Mesenchymal stem cell (in vitro differentiated cells and primary cell): Measurements from ENCODE around the gene ADD1.

Experiments
- DNase-seq: peaks from one replicate; pipeline ENCODE4 v3.0.0-alpha.2; 2013
- H2AFZ ChIP-seq: one replicate; pipeline ENCODE4 v1.6.1; 2013; ENCODE audit warnings: low read depth, mild to moderate bottlenecking, control low read depth, inconsistent platforms, low read length, moderate library complexity
- H2AK5ac ChIP-seq: 2 replicates; pipeline ENCODE4 v1.6.1; 2013; ENCODE audit warnings: low read length, moderate library complexity, mild to moderate bottlenecking, inconsistent platforms; ENCODE audit not compliant: severe bottlenecking
- H2BK120ac ChIP-seq: one replicate; pipeline ENCODE4 v1.6.1; 2013; ENCODE audit warnings: low read depth, mild to moderate bottlenecking, inconsistent platforms, low read length, moderate library complexity
- H2BK12ac ChIP-seq, 2 experiments: one replicate each; pipeline ENCODE4 v1.6.1; 2013; ENCODE audit warnings: inconsistent platforms in 2 of 2, low read length in 2 of 2, mild to moderate bottlenecking in 2 of 2, moderate library complexity in 2 of 2, control low read depth in 1 of 2
- H2BK15ac ChIP-seq: one replicate; pipeline ENCODE4 v1.6.1; 2013; ENCODE audit warnings: mild to moderate bottlenecking, low read depth, inconsistent platforms; ENCODE audit not compliant: poor library complexity, severe bottlenecking
- H2BK5ac ChIP-seq: 2 replicates; pipeline ENCODE4 v1.6.1; 2013; ENCODE audit warnings: low read depth, mild to moderate bottlenecking, low read length, control low read depth, inconsistent platforms; ENCODE audit not compliant: poor library complexity, severe bottlenecking
- H3K14ac ChIP-seq, 2 experiments: one replicate each; pipeline ENCODE4 v1.6.1; 2013; ENCODE audit warnings: inconsistent platforms in 2 of 2, low read length in 2 of 2, control low read depth in 1 of 2, mild to moderate bottlenecking in 1 of 2, moderate library complexity in 1 of 2
- H3K18ac ChIP-seq, 2 experiments: one replicate each; pipeline ENCODE4 v1.6.1; 2013; ENCODE audit warnings: inconsistent platforms in 2 of 2, low read length in 2 of 2, control low read depth in 1 of 2, low read depth in 1 of 2, mild to moderate bottlenecking in 1 of 2
- H3K23ac ChIP-seq, 2 experiments: one replicate each; pipeline ENCODE4 v1.6.1; 2013; ENCODE audit warnings: inconsistent platforms in 2 of 2, low read length in 2 of 2, mild to moderate bottlenecking in 2 of 2, moderate library complexity in 2 of 2, control low read depth in 1 of 2
- H3K27ac ChIP-seq: 2 replicates; pipeline ENCODE4 v1.5.1; 2013; ENCODE audit warnings: mild to moderate bottlenecking, moderate library complexity, low read length, control low read depth, inconsistent platforms; ENCODE audit not compliant: poor library complexity, severe bottlenecking
- H3K27me3 ChIP-seq, 2 experiments: 2 replicates each; pipeline versions ENCODE4 v1.6.1 to v1.7.0; 2013; ENCODE audit warnings: low read length in 2 of 2, mild to moderate bottlenecking in 2 of 2, moderate library complexity in 2 of 2, control low read depth in 1 of 2, inconsistent platforms in 1 of 2; ENCODE audit not compliant: control insufficient read depth in 1 of 2, insufficient read depth in 1 of 2
- H3K36me3 ChIP-seq, 2 experiments: 2 replicates each; pipeline versions ENCODE4 v1.6.1 to v1.7.0; 2013; ENCODE audit warnings: low read length in 2 of 2, control low read depth in 1 of 2, inconsistent platforms in 1 of 2, low read depth in 1 of 2, mild to moderate bottlenecking in 1 of 2; ENCODE audit not compliant: insufficient read depth in 2 of 2, control insufficient read depth in 1 of 2
- H3K4ac ChIP-seq, 2 experiments: one replicate each; pipeline ENCODE4 v1.6.1; 2013; ENCODE audit warnings: inconsistent platforms in 2 of 2, low read length in 2 of 2, mild to moderate bottlenecking in 2 of 2, moderate library complexity in 2 of 2, control low read depth in 1 of 2, low read depth in 1 of 2
- H3K4me1 ChIP-seq: 2 replicates; pipeline ENCODE4 v1.6.1; 2013; ENCODE audit warnings: low read depth, low read length, control low read depth; ENCODE audit not compliant: control insufficient read depth, insufficient read depth
- H3K4me2 ChIP-seq: 2 replicates; pipeline ENCODE4 v1.6.1; 2013; ENCODE audit warnings: low read length, mild to moderate bottlenecking, inconsistent platforms; ENCODE audit not compliant: poor library complexity, severe bottlenecking
- H3K4me3 ChIP-seq, 2 experiments: 2 replicates each; pipeline versions ENCODE4 v1.5.1 to v1.7.0; 2013; ENCODE audit warnings: low read length in 2 of 2, mild to moderate bottlenecking in 2 of 2, control low read depth in 1 of 2, low read depth in 1 of 2; ENCODE audit not compliant: insufficient read depth in 1 of 2
- H3K79me1 ChIP-seq: replicated peaks from 2 replicates; pipeline ENCODE4 v1.6.1; 2013; ENCODE audit warnings: mild to moderate bottlenecking, control low read depth, low read length, inconsistent platforms; ENCODE audit not compliant: poor library complexity, severe bottlenecking
- H3K9ac ChIP-seq: 2 replicates; pipeline ENCODE4 v1.7.0; 2013; ENCODE audit warnings: mild to moderate bottlenecking, low read length, moderate library complexity
- H3K9me3 ChIP-seq: 2 replicates; pipeline ENCODE4 v1.7.0; 2013; ENCODE audit warnings: mild to moderate bottlenecking, low read length; ENCODE audit not compliant: control insufficient read depth
- H4K8ac ChIP-seq: one replicate; pipeline ENCODE4 v1.6.1; 2013; ENCODE audit warnings: inconsistent platforms, mild to moderate bottlenecking, low read length, moderate library complexity
- H4K91ac ChIP-seq: one replicate; pipeline ENCODE4 v1.6.1; 2013; ENCODE audit warnings: mild to moderate bottlenecking, low read length, inconsistent platforms
- WGBS: methylation state at CpG from one replicate; pipeline ENCODE4 v1.1.7; 2013; ENCODE audit warnings: mixed read lengths; 5-methylcytosine and 5-hydroxymethylcytosine counted together

Gene ADD1

GRCh38 chr4:2810388-2810787 lies 33.3 kb upstream of the ADD1 start:
- H3K27ac ChIP-seq, result peak overlapping the region; percentile 84
- no peak overlapping the region for H3K23ac ChIP-seq
- peak overlapping the region in 1 of 2 experiments; percentile 12 for H2BK12ac ChIP-seq
- DNase-seq, result no peak
- H2AK5ac ChIP-seq, result peak overlapping the region; percentile 51
- H3K9me3 ChIP-seq, result peaks cover under 1% of the 10 kb centered on the region
- no peak overlapping the region for H2BK15ac ChIP-seq
- peak overlapping the region; percentile 81 for H4K91ac ChIP-seq
- H4K8ac ChIP-seq, result no peak overlapping the region
- H3K79me1 ChIP-seq, result peaks cover 20% of the 10 kb centered on the region
- no peak overlapping the region for H3K14ac ChIP-seq
- H2AFZ ChIP-seq, result no peak overlapping the region
- H3K27me3 ChIP-seq, result no peaks in the 10 kb centered on the region
- H3K9ac ChIP-seq, result no peak overlapping the region
- H3K36me3 ChIP-seq, result peaks cover 5 to 53% of the 10 kb centered on the region in 2 experiments
- peak overlapping the region in 1 of 2 experiments; percentile 8 for H3K18ac ChIP-seq
- no peak overlapping the region for H3K4me3 ChIP-seq
- no peak overlapping the region for H3K4me2 ChIP-seq
- no peak overlapping the region for H2BK5ac ChIP-seq
- H3K4me1 ChIP-seq, result peaks cover 71% of the 10 kb centered on the region
- WGBS, result 93% methylated on average over 10 of the region's 10 CpGs
- H3K4ac ChIP-seq, result peak overlapping the region in 1 of 2 experiments; percentile 29
- no peak overlapping the region for H2BK120ac ChIP-seq

- H2BK120ac ChIP-seq, result peak overlapping the region; percentile 69
- H2BK5ac ChIP-seq, result peak overlapping the region; percentile 57
- DNase-seq, result peak; percentile 74
- H3K27ac ChIP-seq, result peak overlapping the region; percentile 84
- peaks cover 14% of the 10 kb centered on the region for H3K9me3 ChIP-seq
- peak overlapping the region; percentile 65 for H3K4me2 ChIP-seq
- H4K8ac ChIP-seq, result peak overlapping the region; percentile 72
- peak overlapping the region; percentile 63 to 85 for H2BK12ac ChIP-seq
- peaks cover 57% of the 10 kb centered on the region for H3K4me1 ChIP-seq
- H2AFZ ChIP-seq, result peak overlapping the region; percentile 54
- 49% methylated on average over 21 of the region's 21 CpGs for WGBS
- H3K9ac ChIP-seq, result peak overlapping the region; percentile 78
- H2AK5ac ChIP-seq, result peak overlapping the region; percentile 56
- peak overlapping the region in 1 of 2 experiments; percentile 46 for H3K23ac ChIP-seq
- H3K4me3 ChIP-seq, result peak overlapping the region; percentile 47 to 70
- H3K14ac ChIP-seq, result peak overlapping the region in 1 of 2 experiments; percentile 86
- peak overlapping the region; percentile 31 to 94 for H3K4ac ChIP-seq
- peak overlapping the region; percentile 64 to 79 for H3K18ac ChIP-seq
- H4K91ac ChIP-seq, result peak overlapping the region; percentile 81
- H2BK15ac ChIP-seq, result peak overlapping the region; percentile 50
- no peaks in the 10 kb centered on the region for H3K27me3 ChIP-seq
- peaks cover 16% of the 10 kb centered on the region for H3K79me1 ChIP-seq
- H3K36me3 ChIP-seq, result peaks cover 5 to 44% of the 10 kb centered on the region in 2 experiments
Measured at GRCh38 chr4:2811830-2812611, 31.6 kb upstream of the ADD1 start.

DNA sequence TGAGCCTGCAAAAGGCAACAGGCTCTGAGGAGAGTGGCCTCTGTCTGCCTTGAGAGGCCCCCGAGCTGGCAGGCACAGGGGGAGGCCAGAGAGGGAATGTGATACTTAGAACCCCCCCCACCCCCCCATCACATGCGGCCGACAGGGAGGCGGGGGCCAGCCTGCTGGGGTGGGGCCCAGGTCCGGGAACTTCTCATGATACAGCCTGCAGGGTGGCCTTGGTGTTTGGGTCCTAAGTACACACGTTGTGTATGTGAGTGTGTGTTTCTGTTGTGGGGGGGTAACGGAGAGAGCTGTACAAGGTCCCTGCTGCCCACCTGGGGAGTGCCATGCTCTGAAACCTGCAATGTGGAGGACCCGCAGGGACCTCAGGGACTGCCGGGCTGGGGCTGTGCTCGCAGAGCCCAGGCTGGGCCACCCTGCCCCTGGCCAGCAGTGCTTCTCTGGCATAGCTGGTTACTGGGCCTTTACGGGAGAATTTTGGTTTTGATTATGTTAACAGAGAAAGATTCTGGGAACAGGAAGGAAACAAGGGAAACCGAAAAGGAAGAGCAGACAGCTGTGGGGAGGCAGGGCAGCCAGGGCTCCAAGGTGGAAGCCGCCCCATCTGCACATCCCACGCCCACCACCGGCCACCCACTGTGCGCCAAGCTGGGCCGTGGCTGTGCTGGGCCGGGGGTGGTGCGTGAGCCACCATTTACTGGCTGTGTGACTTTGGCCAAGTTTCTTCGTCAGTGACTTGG lies 30.9 kb upstream of the ADD1 start:
- Histone ChIP-seq H3K4me2 (peak overlapping the region; percentile 83), H4K91ac (peak overlapping the region; percentile 81), H3K14ac (peak overlapping the region in 1 of 2 experiments; percentile 86), H3K36me3 (peaks cover 5 to 44% of the 10 kb centered on the region in 2 experiments), H3K27ac (peak overlapping the region; percentile 84), H2AK5ac (peak overlapping the region; percentile 60), H3K9me3 (peaks cover 15% of the 10 kb centered on the region), H2BK5ac (peak overlapping the region; percentile 95), H3K4me1 (peaks cover 64% of the 10 kb centered on the region), H2AFZ (no peak overlapping the region), H2BK120ac (peak overlapping the region; percentile 69), H4K8ac (peak overlapping the region; percentile 72), H2BK12ac (peak overlapping the region; percentile 33 to 85), H3K18ac (peak overlapping the region; percentile 64 to 79), H3K4me3 (peak overlapping the region; percentile 47 to 71), H3K79me1 (peaks cover 23% of the 10 kb centered on the region), H3K23ac (peak overlapping the region in 1 of 2 experiments; percentile 80), H3K4ac (peak overlapping the region; percentile 31 to 94), H3K9ac (peak overlapping the region; percentile 78), H2BK15ac (peak overlapping the region; percentile 50), H3K27me3 (no peaks in the 10 kb centered on the region)
- no peak for DNase-seq
- WGBS, result 73% methylated on average over 19 of the region's 20 CpGs
